ENCODE data around the gene IBTK. TPM values are rescaled to one million over a fixed set of nuclear protein-coding genes. Genes with fewer than 3 reads are reported as not detected.
"Not testable (repeated sequence)": the region's sequence is repeated elsewhere in the genome, so short reads cannot be mapped to it uniquely, and the experiment has no call there.

IBTK gene, protein sequence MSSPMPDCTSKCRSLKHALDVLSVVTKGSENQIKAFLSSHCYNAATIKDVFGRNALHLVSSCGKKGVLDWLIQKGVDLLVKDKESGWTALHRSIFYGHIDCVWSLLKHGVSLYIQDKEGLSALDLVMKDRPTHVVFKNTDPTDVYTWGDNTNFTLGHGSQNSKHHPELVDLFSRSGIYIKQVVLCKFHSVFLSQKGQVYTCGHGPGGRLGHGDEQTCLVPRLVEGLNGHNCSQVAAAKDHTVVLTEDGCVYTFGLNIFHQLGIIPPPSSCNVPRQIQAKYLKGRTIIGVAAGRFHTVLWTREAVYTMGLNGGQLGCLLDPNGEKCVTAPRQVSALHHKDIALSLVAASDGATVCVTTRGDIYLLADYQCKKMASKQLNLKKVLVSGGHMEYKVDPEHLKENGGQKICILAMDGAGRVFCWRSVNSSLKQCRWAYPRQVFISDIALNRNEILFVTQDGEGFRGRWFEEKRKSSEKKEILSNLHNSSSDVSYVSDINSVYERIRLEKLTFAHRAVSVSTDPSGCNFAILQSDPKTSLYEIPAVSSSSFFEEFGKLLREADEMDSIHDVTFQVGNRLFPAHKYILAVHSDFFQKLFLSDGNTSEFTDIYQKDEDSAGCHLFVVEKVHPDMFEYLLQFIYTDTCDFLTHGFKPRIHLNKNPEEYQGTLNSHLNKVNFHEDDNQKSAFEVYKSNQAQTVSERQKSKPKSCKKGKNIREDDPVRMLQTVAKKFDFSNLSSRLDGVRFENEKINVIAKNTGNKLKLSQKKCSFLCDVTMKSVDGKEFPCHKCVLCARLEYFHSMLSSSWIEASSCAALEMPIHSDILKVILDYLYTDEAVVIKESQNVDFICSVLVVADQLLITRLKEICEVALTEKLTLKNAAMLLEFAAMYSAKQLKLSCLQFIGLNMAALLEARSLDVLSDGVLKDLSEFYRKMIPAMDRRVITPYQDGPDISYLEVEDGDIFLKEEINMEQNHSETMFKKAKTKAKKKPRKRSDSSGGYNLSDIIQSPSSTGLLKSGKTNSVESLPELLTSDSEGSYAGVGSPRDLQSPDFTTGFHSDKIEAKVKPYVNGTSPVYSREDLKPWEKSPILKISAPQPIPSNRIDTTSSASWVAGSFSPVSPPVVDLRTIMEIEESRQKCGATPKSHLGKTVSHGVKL (N-terminal part only)
- polyA plus RNA-seq (ENCODE audit: insufficient read length), result 32.2 TPM

DNA sequence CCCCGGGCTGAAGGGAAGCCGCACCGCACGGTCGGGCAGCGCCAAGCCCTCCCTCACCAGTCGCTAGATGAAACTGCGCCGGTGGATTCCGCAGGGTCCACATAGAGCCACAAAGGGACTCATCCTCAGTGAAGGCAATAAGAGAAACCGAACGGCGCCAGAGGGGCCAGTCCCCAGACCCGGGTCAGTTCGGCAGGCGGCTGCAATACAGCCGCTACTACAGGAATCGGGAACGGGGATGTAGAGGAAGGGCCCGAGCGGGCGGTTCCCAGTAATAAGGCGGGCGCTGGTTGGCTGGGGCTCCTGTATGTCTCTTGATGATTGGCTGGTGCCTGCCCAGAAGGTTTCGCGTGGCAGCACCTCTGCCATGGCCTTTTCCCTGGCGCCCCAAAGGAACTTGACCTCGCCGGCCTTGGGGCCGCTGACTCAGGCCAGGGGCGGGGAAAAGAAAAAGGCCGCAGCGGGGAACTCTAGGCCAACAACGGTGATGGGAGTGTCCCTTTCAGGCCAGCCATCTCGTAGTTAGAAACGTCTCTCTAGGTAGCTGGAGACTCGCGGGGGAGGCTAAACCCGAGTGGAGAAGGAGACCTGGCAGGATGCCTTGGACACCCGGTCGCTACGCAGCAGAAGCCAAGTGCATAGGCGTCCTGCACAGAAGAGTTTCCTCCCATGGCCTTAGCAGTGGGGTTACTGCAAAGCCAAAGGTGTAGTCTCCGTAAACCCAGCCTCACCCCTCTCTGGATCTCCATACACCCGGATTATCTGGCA lies at the start of gene IBTK:
IBTK (minus strand) TSS at position 240 of the 768 bp plus-strand sequence. CDS start 7,258 bp downstream, outside the sequence.
- DNase-seq, result peak; percentile 93

DNA sequence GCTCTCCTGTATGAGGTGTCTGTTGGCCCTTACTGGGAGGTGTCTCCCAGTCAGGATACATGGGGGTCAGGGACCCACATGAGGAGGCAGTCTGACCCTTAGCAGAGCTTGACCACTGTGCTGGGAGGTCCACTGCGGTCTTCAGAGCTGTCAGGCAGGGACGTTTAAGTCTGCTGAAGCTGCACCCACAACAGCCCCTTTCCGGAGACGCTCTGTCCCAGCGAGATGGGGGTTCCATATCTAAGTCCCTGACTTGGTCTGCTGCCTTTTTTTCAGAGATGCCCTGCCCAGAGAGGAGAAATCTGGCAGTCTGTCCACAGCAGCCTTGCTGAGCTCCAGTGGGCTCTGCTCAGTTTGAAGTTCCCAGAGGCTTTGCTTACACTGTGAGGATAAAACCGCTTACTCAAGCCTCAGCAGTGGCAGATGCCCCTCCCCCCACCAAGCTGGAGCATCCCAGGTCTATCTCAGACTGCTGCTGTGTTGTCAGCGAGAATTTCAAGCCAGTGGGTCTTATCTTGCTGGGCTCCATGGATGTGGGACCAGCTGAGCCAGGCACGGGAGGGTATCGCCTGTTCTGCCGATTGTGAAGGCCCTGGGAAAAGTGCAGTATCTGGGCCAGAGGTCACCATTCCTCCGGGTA lies 36.3 kb upstream of the IBTK start:
- DNase-seq, result no peak

DNA sequence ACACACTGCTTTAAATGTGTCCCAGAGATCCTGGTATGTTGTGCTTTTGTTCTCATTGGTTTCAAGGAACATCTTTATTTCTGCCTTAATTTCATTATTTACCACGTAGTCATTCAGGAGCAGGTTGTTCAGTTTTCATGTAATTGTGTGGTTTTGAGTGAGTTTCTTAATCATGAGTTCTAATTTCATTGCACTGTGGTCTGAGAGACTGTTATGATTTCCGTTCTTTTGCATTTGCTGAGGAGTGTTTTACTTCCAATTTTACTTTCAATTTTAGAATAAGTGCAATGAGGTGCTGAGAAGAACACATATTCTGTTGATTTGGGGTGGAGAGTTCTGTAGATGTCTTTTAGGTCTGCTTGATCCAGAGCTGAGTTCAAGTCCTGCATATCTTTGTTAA lies 34.0 kb upstream of the IBTK start:
- not testable (repeated sequence) for DNase-seq

DNA sequence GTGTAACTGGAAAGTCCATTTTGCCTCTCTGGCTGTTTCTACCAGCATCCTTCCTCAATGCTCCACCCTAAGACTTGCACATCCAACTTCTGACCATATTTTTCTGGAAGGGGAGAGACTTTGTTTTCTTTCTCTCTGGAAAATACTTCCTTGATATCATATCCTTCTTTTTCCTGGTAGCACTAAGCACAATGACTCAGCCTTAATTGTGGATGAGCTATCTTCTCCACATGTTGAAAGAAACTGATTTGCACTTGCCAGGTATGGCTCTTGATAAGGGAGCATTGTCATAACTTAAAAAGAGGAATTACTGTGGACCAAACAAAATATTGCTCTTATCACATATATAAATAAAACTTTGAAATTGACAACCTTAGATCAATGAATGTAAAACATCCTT lies 30.1 kb upstream of the IBTK start:
- no peak for DNase-seq

DNA sequence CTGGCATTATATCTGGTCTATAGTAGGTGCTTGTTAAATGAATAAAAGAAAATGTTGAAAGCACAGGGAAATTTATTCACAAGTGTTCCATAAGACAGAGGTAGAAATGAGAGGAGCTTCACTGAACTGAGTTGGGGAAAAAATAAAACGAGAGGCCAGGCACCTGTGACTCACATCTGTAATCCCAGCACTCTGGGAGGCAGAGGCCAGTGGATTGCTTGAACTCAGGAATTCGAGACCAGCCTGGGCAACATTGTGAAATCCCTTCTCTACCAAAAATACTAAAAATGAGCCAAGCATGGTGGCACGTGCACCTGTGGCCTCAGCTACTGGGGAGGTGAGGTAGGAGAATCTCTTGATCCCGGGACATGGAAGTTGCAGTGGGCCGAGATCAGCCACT lies 28.1 kb upstream of the IBTK start:
- DNase-seq, result no peak

DNA sequence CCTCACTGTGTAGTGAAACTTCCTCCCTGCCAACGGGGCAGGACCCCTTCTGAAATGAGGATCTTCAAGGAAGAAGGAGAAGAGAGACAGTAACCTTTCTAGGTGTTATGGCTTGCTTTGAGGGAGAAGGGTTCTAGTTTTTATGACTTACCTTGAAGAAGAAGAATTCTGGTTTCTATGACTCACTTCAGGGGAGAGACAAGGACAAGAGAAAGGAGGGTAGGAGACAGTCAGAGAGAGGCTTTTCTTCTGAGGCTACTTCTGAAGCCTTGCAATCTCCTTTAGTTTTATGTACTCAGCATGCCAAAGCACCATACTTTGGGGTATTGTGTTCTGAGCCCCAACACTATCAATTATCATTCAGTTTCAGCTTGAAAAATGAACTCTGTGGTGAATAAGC lies 25.8 kb upstream of the IBTK start:
- DNase-seq, result no peak

DNA sequence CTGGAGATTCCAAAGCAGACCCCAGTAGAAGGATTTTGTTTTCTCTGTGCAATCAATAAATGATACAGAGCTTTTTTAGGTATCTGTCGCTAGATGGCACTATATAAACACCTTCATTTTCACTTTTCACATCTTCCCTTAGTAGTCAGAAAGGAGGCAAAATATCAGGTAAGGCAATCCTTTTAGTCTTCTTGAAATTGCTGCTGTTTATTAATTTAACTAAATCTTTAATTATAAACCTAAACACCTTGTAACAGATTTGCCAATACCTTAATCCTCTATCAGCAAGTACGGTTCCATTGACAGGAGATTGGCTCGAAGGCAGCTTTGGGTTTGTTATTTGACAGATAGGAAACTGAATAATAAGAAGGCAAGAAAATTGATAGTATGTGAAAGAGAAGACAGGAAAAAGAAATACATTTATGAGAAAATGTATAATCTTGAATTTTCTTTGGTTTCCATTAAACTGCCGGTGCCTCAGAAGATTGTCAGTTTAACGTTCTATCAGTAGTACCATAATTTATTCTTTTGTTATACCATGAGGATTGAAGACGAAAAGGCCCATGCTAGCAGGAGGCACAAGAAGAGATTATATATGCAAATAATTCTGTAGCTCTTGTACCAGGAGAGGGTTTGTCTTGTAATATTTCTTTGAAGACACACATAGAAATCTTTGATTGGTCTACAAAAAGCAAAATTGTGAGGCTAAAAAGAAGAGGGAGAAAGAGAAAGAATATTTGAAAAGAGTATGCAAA lies 23.5 kb upstream of the IBTK start:
- no peak for DNase-seq

DNA sequence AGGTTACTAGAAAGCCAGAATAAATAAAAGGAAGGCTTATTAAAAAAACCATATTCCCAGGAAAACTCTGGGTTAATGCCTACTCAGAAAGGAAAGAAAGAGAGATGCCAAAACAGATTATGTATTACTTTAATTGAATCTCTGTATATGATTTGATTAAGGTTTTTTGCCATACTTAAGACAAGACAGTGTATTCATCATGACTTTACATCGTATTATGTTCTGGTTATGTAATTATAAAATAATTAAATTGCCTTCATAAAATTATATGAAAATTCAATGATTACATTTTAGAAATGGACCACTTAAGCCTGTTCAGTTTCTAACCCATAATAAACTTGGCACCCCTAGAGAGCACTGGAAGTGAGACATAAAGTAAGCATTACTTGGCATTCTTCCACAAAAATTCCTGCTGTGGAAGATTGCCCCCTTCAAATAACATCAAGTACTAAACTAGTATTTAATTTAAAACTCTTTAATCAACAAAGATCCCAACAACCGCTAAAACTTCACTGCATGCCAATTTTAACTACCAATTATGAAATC lies 20.8 kb upstream of the IBTK start:
- no peak for DNase-seq

DNA sequence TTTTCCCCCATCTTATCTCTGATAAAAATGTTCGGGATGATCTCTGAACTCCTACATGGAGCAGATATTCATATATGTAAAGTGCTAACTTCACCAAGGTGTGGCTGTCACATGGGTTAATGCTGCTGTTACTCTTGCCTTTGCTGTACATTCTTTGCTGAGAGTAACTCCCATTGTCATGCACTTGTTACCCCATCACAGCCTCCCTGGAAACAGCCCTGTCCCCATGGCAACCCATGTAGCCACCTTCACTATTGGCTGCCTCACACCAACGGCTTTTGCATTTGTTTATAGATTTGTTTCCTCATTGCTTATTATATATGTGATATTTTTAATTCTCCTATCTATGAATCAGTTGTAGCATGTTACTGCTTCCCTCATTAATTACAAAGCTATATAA lies 17.3 kb upstream of the IBTK start:
- no peak for DNase-seq

DNA sequence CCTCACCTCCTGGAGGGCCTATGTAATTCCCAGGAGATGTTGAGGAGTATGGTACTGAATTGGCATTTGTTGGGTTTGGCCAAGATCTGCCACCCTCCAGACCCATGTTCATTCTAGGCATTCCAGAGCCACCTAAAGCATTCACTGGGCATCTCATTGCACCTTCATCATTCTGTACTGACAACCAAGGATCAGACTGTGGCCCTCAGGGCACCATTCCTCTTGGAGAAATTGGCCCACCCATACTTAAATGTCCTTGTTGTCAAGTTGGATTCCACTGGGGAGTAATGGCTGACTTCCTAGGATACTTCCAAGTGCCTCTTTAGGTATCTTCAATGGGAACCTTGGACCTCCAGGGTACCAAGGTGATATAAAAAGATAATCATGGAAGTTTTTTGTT lies 16.8 kb upstream of the IBTK start:
- DNase-seq, result no peak

DNA sequence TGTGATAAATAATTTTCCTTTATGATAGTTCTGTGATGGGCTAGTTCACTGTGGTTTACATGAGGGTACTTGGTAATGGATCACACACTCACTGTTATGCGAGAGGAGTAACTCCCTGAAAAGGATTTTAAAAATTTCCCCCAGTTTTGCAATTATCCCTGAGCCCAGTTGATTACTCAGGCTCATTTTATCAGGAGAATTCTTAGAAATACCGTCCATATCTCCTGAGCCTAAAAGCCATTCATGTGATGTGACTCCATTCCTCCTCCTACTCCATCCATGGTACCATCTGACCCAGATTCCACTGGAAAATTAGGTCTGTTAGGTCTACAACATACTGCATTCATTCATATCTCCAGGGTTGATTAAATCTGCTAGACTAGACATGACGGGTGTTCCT lies 16.4 kb upstream of the IBTK start:
- DNase-seq, result no peak

DNA sequence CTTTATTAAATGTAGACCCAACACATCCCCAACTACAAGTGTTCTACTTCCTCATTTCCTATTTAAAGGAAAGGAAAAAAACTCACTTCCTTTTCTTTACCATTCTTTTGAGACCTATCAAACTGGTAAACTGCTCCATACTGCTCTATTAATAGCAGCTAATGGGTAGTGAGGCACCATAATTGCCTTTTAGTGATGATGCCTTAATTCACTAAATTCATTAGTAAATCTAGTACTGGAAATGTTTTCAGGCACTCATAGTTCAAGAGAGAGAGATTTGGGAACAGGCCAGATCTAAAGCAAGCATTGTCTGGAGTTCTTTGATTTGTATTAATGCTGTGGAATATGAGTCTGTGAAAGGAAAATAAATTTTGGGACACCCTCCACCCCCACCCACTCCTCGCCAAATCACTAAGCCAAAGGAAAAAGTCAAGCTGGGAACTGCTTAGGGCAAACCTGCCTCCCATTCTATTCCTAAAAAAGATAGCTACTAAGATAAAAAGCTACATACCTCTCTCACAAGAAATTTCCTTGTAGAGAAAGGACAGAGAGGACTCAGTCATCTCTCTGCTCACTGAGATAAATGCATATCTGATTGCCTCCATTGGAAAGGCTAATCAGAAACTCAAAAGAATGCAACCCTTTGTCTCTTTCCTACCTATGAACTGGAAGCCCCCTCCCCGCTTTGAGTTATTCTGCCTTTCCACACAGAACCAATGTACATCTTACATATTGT lies 13.6 kb upstream of the IBTK start:
- no peak for DNase-seq

DNA sequence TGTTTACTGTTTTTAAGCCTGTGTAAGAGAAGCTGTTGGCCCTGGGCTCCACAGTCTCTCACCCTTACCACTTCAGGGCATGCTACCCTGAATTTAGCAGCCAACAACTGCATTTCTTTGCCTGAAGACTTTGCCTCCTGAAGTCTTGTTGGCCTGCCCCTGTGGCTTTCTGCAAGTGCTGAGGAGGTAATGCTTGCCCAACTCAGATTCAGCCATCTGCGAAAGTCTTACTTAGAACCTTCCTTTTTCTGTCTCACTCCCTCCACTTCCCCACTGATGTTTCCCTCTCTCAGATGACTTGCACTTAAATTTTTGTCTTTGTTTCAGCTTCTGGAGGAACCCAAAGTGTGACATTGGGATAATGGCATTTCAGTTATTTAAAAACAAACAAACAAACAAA lies 11.8 kb upstream of the IBTK start:
- no peak for DNase-seq

DNA sequence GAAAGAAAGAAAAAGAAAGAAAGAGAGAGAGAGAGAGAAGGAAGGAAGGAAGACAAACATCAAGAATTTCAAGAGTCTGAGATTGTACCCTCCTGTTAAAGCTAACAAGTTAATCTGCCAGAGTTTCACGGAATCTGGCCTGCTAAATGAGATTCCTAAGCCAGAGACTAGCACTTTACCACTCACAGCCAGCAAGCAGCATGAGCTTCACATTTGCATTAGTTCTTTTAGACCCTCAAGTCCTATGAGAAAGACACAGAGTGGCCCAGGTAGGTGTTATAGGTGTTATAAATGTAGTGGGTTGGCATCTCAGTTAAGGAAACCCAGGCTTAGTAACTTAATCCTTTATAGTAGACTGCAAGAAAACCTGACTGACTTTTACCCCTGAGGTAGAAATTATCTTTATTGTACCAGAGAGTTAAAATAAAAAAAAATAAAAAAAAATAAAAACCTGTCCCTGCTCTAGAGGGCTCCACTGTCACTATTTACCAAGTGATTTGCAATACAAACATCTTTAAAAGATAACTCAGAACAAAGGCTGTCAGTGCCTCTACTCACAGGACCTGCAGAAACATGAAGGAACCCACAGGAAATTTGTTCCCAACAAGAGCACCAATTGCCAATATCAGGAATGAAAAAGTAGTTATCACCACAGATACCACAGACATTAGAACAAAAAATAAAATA lies 9.7 kb upstream of the IBTK start:
- DNase-seq, result no peak

DNA sequence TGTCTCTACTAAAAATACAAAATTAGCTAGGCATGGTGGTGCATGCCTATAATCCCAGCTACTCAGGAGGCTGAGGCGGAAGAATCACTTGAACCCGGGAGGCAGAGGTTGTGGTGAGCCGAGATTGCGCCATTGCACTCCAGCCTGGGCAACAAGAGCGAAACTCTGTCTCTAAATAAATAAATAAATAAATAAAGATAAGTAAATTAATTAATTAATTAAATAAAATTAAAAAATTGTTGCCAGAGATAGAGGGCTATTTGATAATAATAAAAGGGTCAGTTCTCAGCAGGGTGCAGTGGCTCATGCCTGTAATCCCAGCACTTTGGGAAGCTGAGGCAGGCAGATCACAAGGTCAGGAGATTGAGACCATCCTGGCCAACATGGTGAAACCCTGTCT lies 7.2 kb upstream of the IBTK start:
- DNase-seq, result not testable (repeated sequence)

DNA sequence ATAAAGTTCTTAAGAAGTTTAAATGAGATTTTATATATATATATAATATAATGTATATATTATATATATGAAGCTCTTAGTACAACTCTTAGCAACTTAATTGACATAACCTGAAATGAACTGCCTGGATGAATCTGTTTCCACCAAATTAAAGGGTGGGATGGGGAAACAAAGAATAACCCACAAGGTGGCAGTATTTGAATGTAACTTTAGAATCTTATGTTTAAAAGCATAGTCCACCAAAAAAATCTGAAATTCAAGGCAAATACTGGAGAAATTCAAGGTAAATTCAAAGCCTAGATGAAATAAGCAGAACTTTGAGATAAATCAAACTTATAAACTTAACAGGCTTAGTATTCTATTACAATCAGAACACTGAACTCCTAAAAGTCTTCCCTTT lies 4.4 kb upstream of the IBTK start:
- no peak for DNase-seq

DNA sequence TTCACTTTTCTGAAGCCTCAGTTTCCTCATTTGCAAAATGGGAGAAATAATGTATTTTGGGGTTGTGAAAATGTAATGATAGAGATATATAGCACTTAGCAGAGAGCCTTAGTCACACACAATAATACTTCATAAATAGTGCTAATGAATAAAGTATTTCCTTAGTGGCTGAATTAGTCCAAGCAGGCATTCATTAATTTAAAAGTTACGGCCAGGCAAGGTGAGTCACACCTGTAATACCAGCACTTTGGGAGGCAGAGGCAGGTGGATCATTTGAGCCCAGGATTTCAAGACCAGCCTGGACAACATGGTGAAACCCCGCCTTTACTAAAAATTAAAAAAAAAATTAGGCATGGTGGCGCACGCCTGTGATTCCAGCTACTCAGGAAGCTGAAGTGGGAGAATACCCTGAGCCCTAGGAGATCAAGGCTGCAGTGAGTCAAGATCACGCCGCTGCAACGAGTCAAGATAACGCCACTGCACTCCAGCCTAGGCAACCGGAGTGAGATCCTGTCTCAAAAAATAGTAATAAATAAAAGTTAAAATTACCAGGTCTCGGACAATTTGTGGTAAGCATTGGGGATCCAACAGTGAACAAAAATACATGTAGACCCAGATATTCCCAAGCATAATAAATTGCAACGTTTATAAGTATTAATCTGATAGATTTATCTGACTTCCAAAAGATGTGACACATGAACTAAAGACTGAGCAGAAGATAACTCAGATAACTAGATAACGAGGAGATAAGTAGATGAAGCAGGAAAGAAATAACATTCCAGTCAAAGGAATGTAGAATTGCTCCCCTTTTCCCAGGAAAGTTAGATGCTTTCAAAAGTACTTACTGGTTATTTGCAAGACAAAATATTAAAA lies 2.1 kb upstream of the IBTK start:
- DNase-seq, result no peak

DNA sequence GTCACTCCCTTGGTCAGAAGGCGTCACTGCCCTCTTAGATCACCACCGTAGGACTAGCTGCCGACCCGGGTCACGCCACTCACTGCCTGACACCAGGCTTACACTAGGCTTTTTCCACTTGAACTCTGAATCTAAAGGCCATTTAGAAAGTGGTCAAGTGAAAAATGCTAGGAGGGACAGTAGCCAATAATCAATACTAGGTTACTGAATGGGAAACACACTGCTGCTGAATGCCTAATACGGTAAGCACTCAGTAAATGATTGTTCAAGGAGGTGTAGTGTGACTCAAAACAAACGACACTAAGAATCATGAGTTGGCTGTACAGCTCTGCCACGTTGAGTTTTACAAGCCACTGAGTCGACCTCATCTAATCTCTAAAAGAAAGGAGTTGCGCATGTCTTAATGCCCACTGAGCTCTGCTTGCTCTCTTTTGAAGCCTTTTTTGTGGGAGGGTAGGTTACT lies 760 bp upstream of the IBTK start:
- DNase-seq, result no peak

Measured in hindlimb muscle (tissue), 1 donor.